Vein endothelial cell (primary cell): ENCODE measurements around the gene KLHL21. TPM values are rescaled to one million over a fixed set of nuclear protein-coding genes. Genes with fewer than 3 reads are reported as not detected.

ENCODE experiments used
- small RNA-seq: library from RNA; depleted of rRNA; stranded (forward); fragments of <200 nt; gene quantifications from one replicate; pipeline ENCODE3, GENCODE V24; 2012
- total RNA-seq: library from RNA; depleted of rRNA; stranded (reverse); fragments of >200 nt; gene quantifications from 2 replicates; pipeline ENCODE4 v1.2.3, GENCODE V29; 2012

The KLHL21 gene
- total RNA-seq, result 31.0 and 31.4 TPM in 2 replicates

GRCh38 chr1:6602669-6603237 is at the start of gene KLHL21:
Gene KLHL21 (minus strand): TSS chr1:6602869. CDS start chr1:6602817, 52 bp downstream.

GRCh38 chr1:6624710-6625583 is 22.3 kb upstream of the KLHL21 start, which contains the start of gene THAP3:
Gene THAP3 (plus strand): TSS chr1:6624868. CDS start chr1:6625219, 351 bp downstream.

GRCh38 chr1:6613361-6614018 is 10.8 kb upstream of the KLHL21 start, which contains the start of gene PHF13:
Gene PHF13 (plus strand): TSS chr1:6613731. CDS start chr1:6614067, 336 bp downstream.

GRCh38 chr1:6579374-6580118 is 23.1 kb downstream of the KLHL21 start, which contains the start of gene ZBTB48:
Gene ZBTB48 (plus strand): TSS chr1:6579994. CDS start chr1:6580610, 616 bp downstream.

GRCh38 chr1:6554907-6555778 is 47.5 kb downstream of the KLHL21 start, which contains the start of gene TAS1R1:
Gene TAS1R1 (plus strand): TSS chr1:6555307. CDS start chr1:6555374, 67 bp downstream.

GRCh38 chr1:6554031-6554906 is 48.4 kb downstream of the KLHL21 start, which contains the start of gene NOL9:
Gene NOL9 (minus strand): TSS chr1:6554513. CDS start chr1:6554502, 11 bp downstream.

Small RNA genes within 50 kb of the gene (small RNA-seq; reads per million reads assigned to genes)
- gene RNU6-731P, result not detected

Other genes starting within 250 kb of the KLHL21 start
- gene ACOT7, start 209.1 kb downstream of the KLHL21 start, total RNA-seq, result 21.2 and 27.7 TPM in 2 replicates
- gene HES2, start 182.9 kb downstream of the KLHL21 start, total RNA-seq, result 31.7 and 33.1 TPM in 2 replicates
- gene ESPN, start 178.1 kb downstream of the KLHL21 start, total RNA-seq, result 0.67 and 1.3 TPM in 2 replicates
- 17.0 and 18.9 TPM in 2 replicates for gene TNFRSF25, start 136.7 kb downstream of the KLHL21 start, total RNA-seq
- gene PLEKHG5, start 111.2 kb downstream of the KLHL21 start, total RNA-seq, result 61.3 and 69.6 TPM in 2 replicates
- gene NOL9, start 48.4 kb downstream of the KLHL21 start, total RNA-seq, result 38.5 and 41.1 TPM in 2 replicates
- gene TAS1R1, start 47.6 kb downstream of the KLHL21 start, total RNA-seq, result not detected in 2 replicates
- gene ZBTB48, start 22.9 kb downstream of the KLHL21 start, total RNA-seq, result 13.1 and 18.6 TPM in 2 replicates
- 11.4 and 14.0 TPM in 2 replicates for gene PHF13, start 10.9 kb upstream of the KLHL21 start, total RNA-seq
- 11.6 and 13.7 TPM in 2 replicates for gene THAP3, start 22.0 kb upstream of the KLHL21 start, total RNA-seq
- gene DNAJC11, start 98.9 kb upstream of the KLHL21 start, total RNA-seq, result 42.1 and 45.4 TPM in 2 replicates
- gene CAMTA1, start 182.6 kb upstream of the KLHL21 start, total RNA-seq, result 51.5 and 64.7 TPM in 2 replicates